A549 (cell line): ENCODE data around the gene IQSEC3.

Experiments
- CTCF ChIP-seq: fragments of >200 bp; sonication (Bioruptor Twin); formaldehyde crosslinking; IDR thresholded peaks from 3 replicates; pipeline ENCODE4 v1.5.1; 2016
- HES2 ChIP-seq: fragments of >200 bp; sonication (Bioruptor Twin); formaldehyde crosslinking; IDR thresholded peaks from 2 replicates; pipeline ENCODE4 v1.6.1; 2016
- JUN ChIP-seq, 2 experiments: fragments of >200 bp; sonication (Bioruptor Twin); formaldehyde crosslinking; IDR thresholded peaks; 2 replicates in 1 of 2; 3 replicates in 1 of 2; pipeline ENCODE4 v1.6.1; 2016 to 2017
- MYC ChIP-seq: IDR thresholded peaks from 2 replicates; pipeline ENCODE4 v1.6.1; 2012; ENCODE audit warnings: mild to moderate bottlenecking, inconsistent platforms, low read length, improper control_type of control experiment, borderline replicate concordance
- POLR2A ChIP-seq: IDR thresholded peaks from 2 replicates; pipeline ENCODE4 v1.6.1; 2012; ENCODE audit warnings: mild to moderate bottlenecking, low read length

GRCh38 chr12:175250-175649 lies 108.7 kb downstream of the IQSEC3 start:
- TF ChIP-seq JUN (IDR thresholded peaks at IDR 0.05) (no peak), CTCF (no peak), HES2 (no peak), MYC (no peak), POLR2A (no peak)
